NAMALWA (cell line): ENCODE measurements around the gene PRKAR1B.

Experiments used
- DNase-seq: peaks from one replicate; pipeline ENCODE4 v3.0.0-alpha.2; 2015; ENCODE audit warnings: low spot score

PRKAR1B gene

DNA sequence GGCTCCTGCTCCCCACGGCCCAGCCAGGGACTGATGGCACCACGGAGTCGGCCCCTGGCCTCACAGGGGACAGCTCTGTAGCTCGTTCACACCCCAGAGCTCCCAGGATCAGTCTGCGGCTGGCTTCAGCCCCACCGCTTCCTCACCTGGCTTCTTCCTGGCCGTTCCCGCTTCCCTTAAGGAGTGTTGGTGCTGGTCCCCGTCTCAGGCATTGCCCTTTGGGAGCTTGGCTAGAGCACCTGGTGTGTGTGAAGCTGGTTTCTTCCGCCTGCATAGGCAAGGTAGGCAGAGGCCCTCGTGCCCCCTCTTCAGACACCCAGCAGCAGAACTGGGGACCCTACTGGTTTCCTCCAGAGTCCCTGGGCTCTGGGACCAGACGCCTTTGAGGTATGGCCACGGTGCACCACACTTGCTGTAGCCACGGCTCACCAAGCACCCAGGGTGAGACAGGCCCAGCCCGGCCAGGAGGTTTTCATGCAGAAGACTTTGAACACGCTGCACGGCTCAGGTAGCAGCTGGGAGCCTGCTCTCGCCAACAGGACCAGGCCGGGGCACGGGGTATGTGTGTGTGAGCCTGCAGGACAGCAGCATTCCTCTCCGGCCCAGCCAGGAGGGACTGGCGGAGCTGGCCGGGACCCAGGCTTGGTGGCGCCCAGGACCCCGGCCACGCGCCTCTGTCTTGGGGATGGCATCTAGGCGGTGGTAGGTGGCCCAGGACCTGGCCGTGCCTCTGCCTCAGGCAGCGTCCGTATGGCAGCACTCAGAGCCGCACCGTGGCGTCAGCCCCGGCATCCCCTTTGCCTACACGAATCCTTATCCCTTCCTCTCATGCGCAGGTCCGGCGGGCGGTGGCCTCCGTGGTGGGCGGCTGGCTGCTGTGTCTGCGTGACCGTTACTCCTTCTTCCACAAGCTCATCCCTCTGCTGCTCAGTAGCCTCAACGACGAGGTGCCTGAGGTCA is 13.2 kb upstream of the PRKAR1B start:
- no peak for DNase-seq

DNA sequence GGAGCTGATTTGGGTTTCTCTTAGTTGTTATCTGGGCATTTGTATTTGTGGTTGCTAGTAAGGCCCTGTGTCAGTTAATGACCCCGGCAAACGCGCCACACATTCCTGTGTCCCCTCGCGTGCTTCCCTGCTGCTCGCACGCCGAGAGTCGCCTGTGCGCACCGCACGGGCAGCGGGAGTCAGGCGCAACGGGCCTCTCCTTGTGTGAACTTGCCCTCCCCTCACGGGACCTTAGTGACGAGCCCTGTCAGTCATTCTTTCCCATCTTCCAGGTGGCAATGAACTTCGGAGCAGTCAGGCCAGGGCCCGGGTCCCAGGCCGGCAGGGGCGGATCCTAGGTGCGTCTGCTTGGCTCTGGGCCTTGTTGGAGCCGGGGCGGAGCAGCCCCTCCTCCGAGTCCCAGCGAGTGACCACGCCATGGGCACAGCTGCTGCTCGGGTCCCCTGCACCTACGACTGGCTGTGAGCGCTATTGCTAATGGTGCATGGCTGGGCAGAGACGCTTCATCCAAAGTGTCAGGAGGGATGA is 12.4 kb upstream of the PRKAR1B start:
- no peak for DNase-seq

DNA sequence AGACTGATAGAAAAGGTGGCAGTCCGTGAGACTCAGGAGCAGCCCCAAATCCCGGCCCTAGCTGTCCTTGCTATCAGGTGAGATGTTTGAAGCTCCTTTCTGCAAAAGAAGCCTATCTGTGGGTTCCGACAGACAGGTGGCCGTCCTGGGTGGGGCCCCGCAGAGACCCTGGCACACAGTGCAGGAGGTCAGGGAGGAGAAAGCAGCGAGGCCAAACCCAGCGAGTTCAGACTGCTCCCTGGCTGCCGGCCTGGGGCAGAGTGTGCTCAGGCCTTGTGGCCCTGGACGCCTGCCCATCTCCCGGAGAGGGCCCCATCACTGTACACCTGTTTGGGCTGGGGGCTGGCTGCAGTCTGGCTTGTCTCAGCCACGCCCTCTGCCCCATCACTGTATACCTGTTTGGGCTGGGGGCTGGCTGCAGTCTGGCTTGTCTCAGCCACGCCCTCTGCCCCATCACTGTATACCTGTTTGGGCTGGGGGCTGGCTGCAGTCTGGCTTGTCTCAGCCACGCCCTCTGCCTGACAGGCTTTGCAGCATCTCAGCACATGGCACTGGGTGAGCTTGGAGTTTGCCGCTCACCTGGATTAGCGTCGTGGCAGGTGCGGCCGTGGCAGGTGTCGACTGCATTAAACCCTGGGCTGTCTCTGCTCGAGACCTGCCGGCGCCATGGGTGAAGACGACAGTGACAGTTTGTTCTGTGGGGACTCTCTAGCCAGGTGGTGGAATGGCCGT is 11.8 kb upstream of the PRKAR1B start:
- no peak for DNase-seq

DNA sequence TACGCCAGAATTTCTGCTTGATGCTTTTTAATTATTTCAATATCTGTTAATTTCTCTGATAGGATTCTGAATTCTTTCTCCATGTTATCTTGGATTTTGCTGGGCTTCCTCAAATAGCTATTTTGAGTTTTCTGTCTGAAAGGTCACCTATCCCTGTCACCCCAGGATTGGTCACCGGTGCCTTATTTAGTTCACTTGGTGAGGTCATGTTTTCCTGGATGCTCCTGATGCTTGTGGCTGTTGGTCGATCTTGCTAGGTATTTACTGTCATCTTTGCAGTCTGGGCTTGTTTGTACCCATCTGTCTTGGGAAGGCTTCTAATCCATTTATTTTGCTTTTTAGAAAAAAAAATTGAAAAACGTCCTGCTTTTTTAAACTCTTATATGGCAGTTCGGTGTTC is 11.2 kb upstream of the PRKAR1B start:
- DNase-seq: no peak

DNA sequence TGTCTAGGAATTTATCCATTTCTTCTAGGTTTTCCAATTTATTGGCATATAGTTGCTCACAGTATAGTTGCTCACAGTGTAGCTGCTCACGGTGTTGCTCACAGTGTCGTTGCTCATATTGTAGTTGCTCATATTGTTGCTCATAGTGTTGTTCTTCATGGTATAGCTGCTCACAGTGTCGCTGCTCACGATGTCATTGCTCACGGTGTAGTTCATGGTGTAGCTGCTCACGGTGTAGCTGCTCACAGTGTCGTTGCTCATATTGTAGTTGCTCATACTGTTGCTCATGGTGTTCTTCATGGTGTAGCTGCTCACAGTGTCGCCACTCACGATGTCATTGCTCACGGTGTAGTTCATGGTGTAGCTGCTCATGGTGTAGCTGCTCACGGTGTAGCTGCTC is 7.7 kb upstream of the PRKAR1B start:
- no peak for DNase-seq

DNA sequence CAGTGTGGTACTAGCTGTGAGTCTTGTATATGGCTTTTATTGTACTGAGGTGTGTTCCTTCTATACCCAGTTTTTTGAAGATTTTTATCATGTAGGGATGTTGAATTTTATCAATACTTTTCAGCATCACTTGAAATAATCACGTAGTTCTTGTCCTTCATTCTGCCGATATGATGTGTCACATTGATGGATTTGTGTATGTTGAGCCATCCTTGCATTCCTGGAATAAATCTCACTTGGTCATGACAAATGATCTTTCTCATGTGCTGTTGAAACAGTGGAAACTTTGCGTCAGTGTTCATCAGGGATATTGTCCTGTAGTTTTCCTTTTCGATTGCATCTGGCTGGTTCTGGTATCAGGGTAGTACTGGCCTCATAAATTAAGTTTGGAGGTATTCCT is 7.1 kb upstream of the PRKAR1B start:
- no peak for DNase-seq

DNA sequence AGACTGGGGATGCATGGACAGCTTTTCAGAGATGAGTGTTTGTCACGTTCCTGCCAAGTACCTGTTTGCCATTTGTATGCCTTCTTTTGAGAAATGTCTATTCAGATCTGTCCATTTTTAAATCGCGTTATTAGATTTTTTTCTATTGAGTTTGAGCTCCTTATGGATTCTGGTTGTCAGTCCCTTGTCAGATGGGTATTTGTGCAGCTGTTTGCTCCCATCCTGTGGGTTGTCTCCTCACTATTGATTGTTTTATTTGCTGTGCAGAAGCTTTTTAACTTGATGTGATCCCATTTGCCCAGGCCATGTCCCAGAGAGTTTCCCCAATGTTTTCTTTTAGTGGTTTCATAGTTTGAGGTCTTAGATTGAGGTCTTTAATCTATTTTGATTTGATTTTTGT is 5.5 kb upstream of the PRKAR1B start:
- DNase-seq: no peak

DNA sequence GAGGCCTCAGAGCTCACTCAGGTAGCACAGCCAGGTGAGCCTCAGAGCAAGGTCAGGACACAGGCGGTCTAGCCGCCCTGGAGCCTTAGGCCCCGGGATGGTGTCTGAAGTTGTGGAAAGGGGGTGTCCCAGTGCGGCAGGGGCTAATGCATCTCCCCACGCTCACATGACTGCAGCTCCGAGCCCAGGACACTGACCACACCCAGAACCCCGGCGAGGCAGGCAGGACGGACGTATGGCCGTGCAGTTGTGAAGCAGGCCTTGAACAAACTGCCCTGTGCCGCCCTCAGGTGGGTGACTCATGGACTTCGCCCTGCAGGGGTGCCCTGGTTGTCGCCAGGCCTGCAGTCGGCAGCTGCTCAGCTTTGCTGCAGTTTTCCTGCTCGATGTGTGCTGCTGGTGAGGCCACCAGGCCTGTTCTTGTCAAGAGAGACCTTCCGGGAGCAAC is 5.0 kb upstream of the PRKAR1B start:
- no peak for DNase-seq

DNA sequence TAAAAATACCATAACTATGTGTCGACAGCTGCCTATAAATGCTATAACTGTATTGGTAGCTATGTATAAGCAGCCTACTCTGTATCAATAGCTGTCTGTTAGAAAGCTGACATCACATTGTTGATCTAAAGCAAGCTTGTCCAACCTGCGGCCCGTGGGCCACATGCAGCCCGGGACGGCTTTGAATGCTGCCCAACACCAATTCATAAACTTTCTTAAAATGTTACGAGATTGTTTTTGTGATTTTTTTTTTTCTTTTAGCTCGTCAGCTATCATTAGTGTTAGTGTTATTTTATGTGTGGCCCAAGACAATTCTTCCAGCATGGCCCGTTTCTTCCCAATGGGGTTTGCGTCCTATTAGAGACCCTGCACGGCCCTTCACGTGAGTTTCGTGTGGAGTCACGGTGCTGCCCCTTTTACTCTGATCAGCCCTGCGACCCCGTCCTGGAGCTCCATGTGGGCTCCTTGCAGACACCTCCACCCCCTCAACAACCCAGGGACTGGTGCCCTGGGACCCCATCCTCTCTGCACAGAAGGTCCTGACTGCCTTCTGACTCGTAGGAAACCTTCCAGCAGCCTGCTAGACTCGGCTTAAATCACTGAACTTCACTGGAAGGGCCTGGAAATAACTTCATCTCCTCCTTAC is 4.5 kb upstream of the PRKAR1B start:
- no peak for DNase-seq

DNA sequence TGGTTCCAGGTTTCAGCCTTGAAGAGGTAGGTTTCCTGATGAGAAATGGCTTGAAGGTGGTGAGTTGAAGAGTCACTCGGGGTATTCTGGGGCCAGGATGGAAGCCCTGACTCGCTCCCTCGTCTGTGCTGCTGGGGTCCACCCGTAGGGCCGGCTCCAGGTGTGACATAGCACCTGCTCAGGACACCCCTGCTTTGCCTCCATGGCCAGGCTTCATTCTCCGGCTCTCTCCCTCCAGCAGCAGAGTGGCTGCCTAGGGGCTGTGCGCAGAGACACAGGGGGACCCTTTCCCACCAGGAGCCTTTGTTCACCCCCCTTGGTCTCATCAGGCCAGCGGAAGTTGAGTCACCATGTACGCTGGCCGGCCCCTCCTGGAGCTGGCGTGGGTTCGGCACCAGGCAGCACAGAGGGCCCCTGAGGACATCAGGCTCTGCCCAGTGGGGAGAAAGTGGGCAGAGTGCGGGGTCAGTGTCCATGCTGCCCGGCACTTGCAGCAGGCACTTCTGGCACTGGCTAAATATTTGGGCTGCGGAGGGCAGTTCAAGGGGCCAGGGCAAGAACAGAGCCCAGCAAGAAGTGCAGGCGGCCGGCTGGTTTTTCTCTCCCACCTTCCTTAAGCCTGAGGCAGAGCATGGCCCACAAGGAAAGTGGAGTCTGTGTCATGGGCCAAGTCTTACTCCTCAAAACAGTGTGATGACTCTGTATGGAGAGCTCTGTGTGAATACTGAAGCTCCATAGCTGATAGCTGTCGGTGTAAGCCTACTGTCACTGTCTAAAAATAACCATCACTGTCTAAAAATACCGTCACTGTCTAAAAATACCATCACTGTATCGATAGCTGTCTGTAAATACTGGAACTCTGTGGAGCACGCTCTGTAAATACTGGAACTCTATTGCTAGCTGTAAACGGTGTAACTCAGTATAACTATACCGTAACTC is 3.7 kb upstream of the PRKAR1B start:
- no peak for DNase-seq

DNA sequence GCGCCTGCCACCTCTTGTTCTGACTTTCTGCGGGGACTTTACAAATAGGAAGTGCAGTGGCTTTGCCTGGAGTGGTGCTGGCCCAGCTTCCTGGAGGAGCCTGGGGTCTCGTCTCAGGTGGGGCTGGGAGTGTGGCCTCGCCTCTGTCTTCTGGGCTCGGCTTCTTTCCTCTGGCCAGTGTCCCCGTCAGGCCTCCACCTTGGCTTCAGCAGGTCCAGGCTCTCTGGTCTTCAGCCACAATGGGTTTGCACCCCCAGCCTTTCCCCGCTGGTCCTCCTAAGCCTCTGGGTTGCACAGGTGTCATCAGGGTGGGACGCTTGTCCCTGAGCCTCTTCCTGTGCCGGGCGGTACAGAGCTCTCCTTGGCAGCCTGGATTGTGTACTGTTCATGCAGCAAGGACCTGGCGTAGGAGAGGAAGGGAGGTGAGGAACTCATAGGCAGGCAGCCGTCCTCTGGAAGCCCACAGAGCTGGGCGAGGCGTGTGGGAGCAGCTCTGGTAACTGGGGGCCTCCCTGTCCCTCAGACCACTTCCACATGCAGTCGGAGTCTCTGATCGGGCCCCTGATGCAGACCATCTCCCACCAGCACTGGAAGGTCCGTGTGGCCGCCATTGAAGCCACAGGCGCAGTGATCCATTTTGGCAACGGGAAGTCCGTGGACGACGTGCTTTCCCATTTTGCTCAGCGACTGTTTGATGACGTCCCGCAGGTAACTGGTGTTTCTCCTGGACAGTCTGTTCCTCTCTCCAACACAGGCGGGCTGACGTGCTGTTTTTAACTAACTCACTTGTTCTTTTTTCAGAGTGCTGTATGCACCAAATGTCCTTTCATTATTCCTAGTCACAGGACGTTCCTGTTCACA is 2.3 kb upstream of the PRKAR1B start:
- DNase-seq: no peak

DNA sequence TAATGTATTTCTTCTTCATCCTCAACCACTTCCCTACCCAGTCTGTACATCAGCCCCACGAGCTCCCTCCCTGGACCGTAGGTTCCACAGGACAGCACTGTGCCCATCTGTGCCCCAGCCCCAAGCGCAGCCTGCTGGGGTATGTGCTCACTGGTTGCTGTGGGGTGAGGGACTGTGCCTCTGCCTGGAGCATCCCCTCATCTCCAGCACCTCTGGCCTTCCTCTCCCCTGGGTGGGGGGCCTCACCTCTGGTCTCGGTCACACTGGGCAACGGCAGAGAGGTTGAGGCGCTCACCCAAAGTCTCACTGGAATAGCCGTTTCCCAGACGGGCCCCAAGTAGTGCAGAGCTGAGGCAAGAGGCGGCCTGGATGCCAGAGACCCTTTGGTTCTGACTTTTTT is 1.5 kb upstream of the PRKAR1B start:
- no peak for DNase-seq

DNA sequence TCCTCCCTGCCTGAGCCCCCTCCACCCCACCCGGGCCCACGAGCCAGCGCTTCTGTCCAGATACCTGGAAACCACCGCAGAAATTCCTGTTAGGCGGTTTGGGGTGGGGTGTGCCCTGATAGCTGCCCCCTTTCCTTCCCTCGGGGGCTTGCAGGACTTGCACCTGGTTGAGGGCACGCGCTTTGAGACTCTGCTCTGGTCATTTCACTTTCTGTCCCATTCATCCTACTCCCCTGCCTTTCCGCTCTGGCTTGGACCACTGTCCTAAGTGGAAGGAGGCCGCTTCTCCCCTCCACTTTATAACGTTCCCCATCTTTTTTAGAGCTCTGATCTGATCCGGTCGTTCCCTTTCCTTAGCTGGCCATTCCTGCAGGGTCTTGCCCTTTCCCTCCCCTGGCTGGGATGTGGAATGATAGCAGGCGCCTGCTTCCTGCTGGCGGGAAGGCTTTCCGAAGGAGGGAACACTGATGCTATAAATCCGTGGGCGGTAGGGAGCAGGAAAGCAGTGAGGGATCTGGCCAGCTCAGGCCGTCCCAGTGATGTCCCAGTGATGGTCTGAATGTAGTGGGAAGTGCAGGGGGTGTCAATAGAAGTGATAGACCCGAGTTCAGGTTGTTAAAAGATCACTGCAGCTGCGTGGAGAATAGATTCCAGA is 852 bp upstream of the PRKAR1B start:
- DNase-seq: no peak

DNA sequence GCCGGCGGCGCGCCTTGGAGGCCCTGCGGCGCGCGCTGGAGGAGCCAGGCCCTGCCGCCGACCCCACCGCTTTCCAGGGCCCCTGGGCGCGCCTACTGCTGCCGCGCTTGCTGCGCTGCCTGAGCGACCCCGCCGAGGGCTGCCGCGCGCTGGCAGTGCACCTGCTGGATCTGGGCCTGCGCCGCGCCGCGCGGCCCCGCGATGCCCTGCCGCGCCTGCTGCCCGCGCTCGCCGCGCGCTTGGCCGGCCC is 302 bp downstream of the PRKAR1B start:
- DNase-seq: peak; percentile 61

DNA sequence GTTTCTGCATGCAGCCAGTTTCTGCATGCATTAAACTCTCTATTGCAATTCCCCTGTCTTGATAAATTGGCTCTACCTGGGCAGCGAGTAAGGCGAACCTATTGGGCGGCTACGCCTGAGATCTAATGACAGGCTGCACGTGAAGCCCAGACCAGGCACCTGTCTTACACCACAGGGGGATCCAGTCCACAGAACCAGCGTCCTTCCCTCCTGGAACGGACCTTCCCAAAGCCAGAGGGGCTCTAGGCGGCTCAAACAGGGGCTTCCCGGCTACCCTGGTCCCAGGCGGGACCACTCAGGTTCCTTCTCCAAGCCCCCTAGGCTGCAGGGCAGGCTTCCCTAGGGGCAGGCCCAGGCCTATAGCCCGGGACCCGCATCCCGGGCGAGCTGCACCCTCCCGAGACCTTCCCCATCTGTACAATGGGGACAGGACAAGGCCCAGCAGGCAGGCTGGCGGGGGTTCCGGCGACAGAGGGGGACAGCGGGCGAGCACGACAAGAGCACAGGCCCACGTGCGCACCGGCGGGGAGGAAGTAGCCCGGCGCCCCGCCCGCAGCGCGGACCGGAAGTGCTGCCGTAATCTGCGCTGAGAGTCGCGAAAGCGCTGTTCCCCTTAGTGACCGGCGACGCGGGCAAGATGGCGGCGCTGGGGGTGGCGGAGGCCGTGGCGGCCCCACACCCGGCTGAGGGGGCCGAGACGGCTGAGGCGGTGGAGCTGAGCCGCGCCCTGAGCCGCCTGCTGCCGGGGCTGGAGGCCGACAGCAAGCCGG is 812 bp downstream of the PRKAR1B start, which contains the start of gene DNAAF5:
Gene DNAAF5, plus strand, starts transcription at position 616 of the 770 bp plus-strand sequence. Its CDS starts 22 bp downstream, at position 638.
- DNase-seq: peak; percentile 95

DNA sequence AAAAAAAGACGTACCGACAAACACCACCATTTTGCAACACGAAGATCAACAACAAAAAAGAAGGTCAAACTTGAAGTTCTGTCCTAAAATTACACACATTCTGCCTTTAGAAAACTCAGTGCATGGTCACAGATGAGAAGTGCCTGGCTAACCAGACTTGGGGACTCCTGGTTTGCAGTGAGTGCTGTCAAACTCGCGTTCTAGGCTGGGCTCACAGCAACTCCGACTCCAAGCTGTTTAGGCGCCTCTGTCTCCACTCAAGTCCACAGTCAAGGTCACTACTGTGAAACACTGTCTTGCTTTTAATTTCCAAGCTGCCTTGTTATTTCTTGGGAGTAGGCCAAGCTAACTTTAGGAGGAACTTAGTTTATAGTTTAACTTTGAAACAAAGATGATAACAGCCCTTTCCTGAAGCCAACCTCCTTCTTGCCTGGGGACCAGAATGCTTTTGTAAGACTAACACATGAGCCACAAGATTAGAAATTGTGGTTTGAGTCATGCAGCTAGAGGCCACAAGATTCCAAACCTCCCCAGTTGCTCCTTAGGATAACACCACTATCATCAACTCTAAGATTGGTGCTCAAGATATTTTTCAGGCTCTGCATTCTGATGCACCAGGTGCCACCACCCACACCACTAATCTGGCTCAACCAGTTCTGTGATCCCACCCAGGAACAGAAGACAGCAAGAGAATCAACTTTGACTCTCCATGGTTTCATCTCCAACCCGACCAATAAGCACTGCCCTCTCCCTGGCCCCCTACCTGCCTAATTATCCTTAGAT is 1.7 kb downstream of the PRKAR1B start:
- DNase-seq: no peak

DNA sequence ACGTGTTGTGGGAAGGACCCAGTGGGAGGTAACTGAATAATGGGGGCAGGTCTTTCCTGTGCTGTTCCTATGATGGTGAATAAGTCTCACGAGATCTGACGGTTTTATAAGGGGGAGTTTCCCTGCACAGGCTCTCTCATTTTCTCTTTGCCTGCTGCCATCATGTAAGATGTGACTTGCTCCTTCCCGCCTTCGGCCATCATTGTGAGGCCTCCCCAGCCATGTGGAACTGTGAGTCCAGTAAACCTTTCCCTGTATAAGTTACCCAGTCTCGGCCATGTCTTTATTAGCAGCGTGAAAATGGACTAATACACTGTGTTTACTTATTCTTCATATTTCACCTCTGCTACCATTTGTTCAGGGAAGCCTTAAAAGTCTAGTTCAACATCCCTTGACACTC is 2.8 kb downstream of the PRKAR1B start:
- DNase-seq: no peak

DNA sequence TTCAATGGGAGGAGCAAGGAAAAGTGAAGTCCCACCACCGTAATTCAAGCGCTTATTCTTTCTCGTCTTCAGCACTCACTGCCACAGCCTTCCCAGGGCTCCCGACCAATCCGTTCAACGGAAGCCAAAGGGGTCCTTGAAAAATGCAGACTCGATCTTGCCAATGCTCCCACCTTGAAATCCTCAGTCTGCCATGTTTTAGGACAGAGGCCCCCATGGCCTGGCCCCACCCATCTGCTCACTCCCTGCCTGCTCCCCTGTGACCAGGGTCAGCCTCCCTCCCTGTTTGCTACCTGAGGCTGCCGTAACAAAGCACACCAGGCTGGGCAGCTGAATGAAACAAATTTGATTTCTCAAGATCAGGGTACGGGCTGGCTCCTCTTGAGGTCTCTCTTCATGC is 3.5 kb downstream of the PRKAR1B start:
- no peak for DNase-seq
